Neural cell (in vitro differentiated cells): ENCODE results near the gene HOXB5. TPM values are rescaled to one million over a fixed set of nuclear protein-coding genes. Genes with fewer than 3 reads are reported as not detected.

Source experiments
- H2AFZ ChIP-seq: fragments of 200-600, 300-800 bp; sonication (generic), shearing (Covaris generic); 2 replicates; pipeline ENCODE4 v1.6.0; 2014; ENCODE audit warnings: low read depth, mild to moderate bottlenecking, antibody characterized with exemption, low read length, moderate library complexity
- H3F3A ChIP-seq: fragments of 200-600 bp; shearing (Covaris generic); 2 replicates; pipeline ENCODE4 v1.6.1; 2016; ENCODE audit warnings: mild to moderate bottlenecking, moderate library complexity, mixed read lengths, antibody characterized with exemption, low read length; ENCODE audit not compliant: insufficient read depth, poor library complexity, severe bottlenecking
- H3K27ac ChIP-seq: fragments of 200-600, 300-800 bp; sonication (generic), shearing (Covaris generic); 2 replicates; pipeline ENCODE4 v1.5.1; 2014; ENCODE audit warnings: mild to moderate bottlenecking, low read length, moderate library complexity
- H3K27me3 ChIP-seq: fragments of 300-800, 200-600 bp; sonication (generic), shearing (Covaris generic); 2 replicates; pipeline ENCODE4 v1.6.0; 2014; ENCODE audit warnings: mild to moderate bottlenecking, low read depth, low read length, moderate library complexity; ENCODE audit not compliant: insufficient read depth
- H3K36me3 ChIP-seq: fragments of 300-800, 200-600 bp; sonication (generic), shearing (Covaris generic); 2 replicates; pipeline ENCODE4 v1.5.1; 2014; ENCODE audit warnings: mild to moderate bottlenecking, antibody characterized with exemption, low read length, moderate library complexity; ENCODE audit not compliant: insufficient read depth
- H3K4me2 ChIP-seq: fragments of 300-800, 200-600 bp; sonication (generic), shearing (Covaris generic); 2 replicates; pipeline ENCODE4 v1.6.0; 2014; ENCODE audit warnings: mild to moderate bottlenecking, low read length
- H3K4me3 ChIP-seq: fragments of 300-800, 200-600 bp; sonication (generic), shearing (Covaris generic); 2 replicates; pipeline ENCODE4 v1.5.1; 2014; ENCODE audit warnings: mild to moderate bottlenecking, low read length, moderate library complexity
- H3K79me2 ChIP-seq: fragments of 200-600 bp; shearing (Covaris generic); replicated peaks from 2 replicates; pipeline ENCODE4 v1.6.0; 2014; ENCODE audit warnings: mild to moderate bottlenecking, low read length, moderate library complexity; ENCODE audit not compliant: insufficient read depth
- H3K9ac ChIP-seq: fragments of 300-800, 200-600 bp; sonication (generic), shearing (Covaris generic); 2 replicates; pipeline ENCODE4 v1.6.1; 2016; ENCODE audit warnings: mild to moderate bottlenecking, low read length, mixed read lengths
- H3K9me2 ChIP-seq: fragments of 200-600 bp; shearing (Covaris generic); 2 replicates; pipeline ENCODE4 v1.6.1; 2016; ENCODE audit warnings: mild to moderate bottlenecking, low read length, mixed read lengths; ENCODE audit not compliant: insufficient read depth
- H3K9me3 ChIP-seq: fragments of 200-600, 300-800 bp; sonication (generic), shearing (Covaris generic); 2 replicates; pipeline ENCODE4 v1.6.1; 2016; ENCODE audit warnings: mild to moderate bottlenecking, mixed run types, low read length, moderate library complexity, mixed read lengths
- H4K20me1 ChIP-seq: fragments of 200-600 bp; shearing (Covaris generic); 2 replicates; pipeline ENCODE4 v1.6.1; 2016; ENCODE audit warnings: mild to moderate bottlenecking, mixed run types; ENCODE audit not compliant: insufficient read depth
- CTCF ChIP-seq: fragments of 450-650 bp; IDR thresholded peaks from 2 replicates; pipeline ENCODE4 v1.5.1; 2014; ENCODE audit warnings: antibody characterized with exemption, mild to moderate bottlenecking, moderate library complexity; ENCODE audit not compliant: poor library complexity, severe bottlenecking
- EP300 ChIP-seq: fragments of 450-650 bp; conservative IDR thresholded peaks from 2 replicates; pipeline ENCODE4 v1.6.1; 2014; ENCODE audit warnings: antibody characterized with exemption, mild to moderate bottlenecking, moderate library complexity; ENCODE audit not compliant: poor library complexity, severe bottlenecking
- EZH2 ChIP-seq: fragments of 200-600, 300-800 bp; shearing (Covaris generic), sonication (generic); IDR thresholded peaks from 2 replicates; pipeline ENCODE4 v1.6.1; 2014; ENCODE audit warnings: antibody characterized with exemption, low read length, borderline replicate concordance, mild to moderate bottlenecking; ENCODE audit not compliant: insufficient read depth, poor library complexity, severe bottlenecking
- MXI1 ChIP-seq: fragments of 450-650 bp; conservative IDR thresholded peaks from 2 replicates; pipeline ENCODE4 v1.6.1; 2014; ENCODE audit warnings: antibody characterized with exemption, mild to moderate bottlenecking; ENCODE audit not compliant: poor library complexity, severe bottlenecking
- POLR2AphosphoS5 ChIP-seq: IDR thresholded peaks from 2 replicates; pipeline ENCODE4 v1.6.1; 2012
- RAD21 ChIP-seq: fragments of 450-650 bp; conservative IDR thresholded peaks from 2 replicates; pipeline ENCODE4 v1.6.1; 2014; ENCODE audit warnings: antibody characterized with exemption, mild to moderate bottlenecking, moderate library complexity
- REST ChIP-seq: IDR thresholded peaks from 2 replicates; pipeline ENCODE4 v1.6.1; 2012; ENCODE audit warnings: borderline replicate concordance
- SMC3 ChIP-seq: fragments of 450-650 bp; conservative IDR thresholded peaks from 2 replicates; pipeline ENCODE4 v1.6.1; 2014; ENCODE audit warnings: antibody characterized with exemption, mild to moderate bottlenecking, moderate library complexity; ENCODE audit not compliant: poor library complexity
- TAF1 ChIP-seq: IDR thresholded peaks from 2 replicates; pipeline ENCODE4 v1.6.1; 2012; ENCODE audit warnings: low read depth
- polyA plus RNA-seq: library from polyadenylated mRNA; depleted of rRNA; stranded (reverse); fragments of >200 nt; gene quantifications from 2 replicates; pipeline ENCODE4 v1.2.3, GENCODE V29; 2014

HOXB5 gene
- polyA plus RNA-seq, 1 donor from 2014 or later = not detected

GRCh38 chr17:48576479-48577309 is 16.9 kb downstream of the HOXB5 start:
- H3K4me3 ChIP-seq = no peak overlapping the region
- H4K20me1 ChIP-seq = no peaks in the 10 kb centered on the region
- no peaks in the 10 kb centered on the region for H3F3A ChIP-seq
- no peaks in the 10 kb centered on the region for H3K9me2 ChIP-seq
- H3K4me2 ChIP-seq = no peak overlapping the region
- no peak overlapping the region for H3K27ac ChIP-seq
- no peak overlapping the region for H2AFZ ChIP-seq
- no peak overlapping the region for H3K9ac ChIP-seq
- no peaks in the 10 kb centered on the region for H3K36me3 ChIP-seq
- no peaks in the 10 kb centered on the region for H3K79me2 ChIP-seq
- TF ChIP-seq MXI1 (no peak), POLR2AphosphoS5 (peak; percentile 14), EZH2 (peak; percentile 48)
- peaks cover 98% of the 10 kb centered on the region for H3K27me3 ChIP-seq
- no peaks in the 10 kb centered on the region for H3K9me3 ChIP-seq

GRCh38 chr17:48575673-48576478 is 17.7 kb downstream of the HOXB5 start:
- Histone ChIP-seq H3F3A (no peaks in the 10 kb centered on the region), H3K27me3 (peaks cover 98% of the 10 kb centered on the region), H3K9ac (no peak overlapping the region), H3K36me3 (no peaks in the 10 kb centered on the region), H3K4me2 (no peak overlapping the region), H3K9me2 (no peaks in the 10 kb centered on the region), H3K4me3 (no peak overlapping the region), H3K27ac (no peak overlapping the region), H3K79me2 (no peaks in the 10 kb centered on the region), H3K9me3 (no peaks in the 10 kb centered on the region), H2AFZ (no peak overlapping the region), H4K20me1 (no peaks in the 10 kb centered on the region)
- no peak for TF ChIP-seq REST
- TF ChIP-seq EP300 = no peak
- TF ChIP-seq CTCF = no peak
- TF ChIP-seq EZH2 = no peak
- no peak for TF ChIP-seq SMC3
- no peak for TF ChIP-seq RAD21
- no peak for TF ChIP-seq POLR2AphosphoS5
- TF ChIP-seq TAF1 = no peak
- no peak for TF ChIP-seq MXI1
